ENCODE measurements around the gene DNM2.

The DNM2 gene

DNA sequence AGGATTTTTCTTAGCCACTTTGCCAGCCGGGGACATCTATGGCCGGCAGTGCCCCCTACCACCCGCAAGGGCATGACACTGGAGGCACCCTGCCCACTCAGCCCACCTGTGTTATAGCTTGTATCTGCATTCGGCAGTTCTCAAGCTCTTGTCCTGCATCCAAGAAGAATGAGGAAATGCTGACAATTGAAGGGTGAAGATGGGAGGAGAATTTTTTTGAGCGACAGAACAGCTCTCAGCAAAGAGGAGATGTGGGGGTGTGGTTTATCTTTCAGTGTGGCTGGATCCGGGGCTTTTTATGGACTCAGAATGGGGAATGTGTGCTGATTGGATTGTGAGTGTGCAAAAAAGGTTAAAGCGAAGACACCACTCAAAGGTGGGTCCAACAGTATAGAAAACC lies 124.9 kb downstream of the DNM2 start:
- Histone ChIP-seq H3K36me3 (ENCODE audit: insufficient read depth) (no peaks in the 10 kb centered on the region), H3K4me2 (no peak overlapping the region), H2AFZ (ENCODE audit: low read depth) (no peak overlapping the region), H3K27me3 (ENCODE audit: insufficient read depth, low read depth) (peaks cover 7% of the 10 kb centered on the region; the same call in 1 of the 2 replicates), H3K4me1 (ENCODE audit: low read depth, poor library complexity, severe bottlenecking) (no peaks in the 10 kb centered on the region), H3K27ac (no peak overlapping the region), H3K79me2 (ENCODE audit: insufficient read depth, low read depth) (no peaks in the 10 kb centered on the region), H3K9ac (no peak overlapping the region), H3K4me3 (IDR thresholded peaks at IDR 0.05; ENCODE audit: insufficient read depth, low read depth, low read length) (no peak overlapping the region), H4K20me1 (ENCODE audit: insufficient read depth) (no peaks in the 10 kb centered on the region)
- TF ChIP-seq, protein P1, sequence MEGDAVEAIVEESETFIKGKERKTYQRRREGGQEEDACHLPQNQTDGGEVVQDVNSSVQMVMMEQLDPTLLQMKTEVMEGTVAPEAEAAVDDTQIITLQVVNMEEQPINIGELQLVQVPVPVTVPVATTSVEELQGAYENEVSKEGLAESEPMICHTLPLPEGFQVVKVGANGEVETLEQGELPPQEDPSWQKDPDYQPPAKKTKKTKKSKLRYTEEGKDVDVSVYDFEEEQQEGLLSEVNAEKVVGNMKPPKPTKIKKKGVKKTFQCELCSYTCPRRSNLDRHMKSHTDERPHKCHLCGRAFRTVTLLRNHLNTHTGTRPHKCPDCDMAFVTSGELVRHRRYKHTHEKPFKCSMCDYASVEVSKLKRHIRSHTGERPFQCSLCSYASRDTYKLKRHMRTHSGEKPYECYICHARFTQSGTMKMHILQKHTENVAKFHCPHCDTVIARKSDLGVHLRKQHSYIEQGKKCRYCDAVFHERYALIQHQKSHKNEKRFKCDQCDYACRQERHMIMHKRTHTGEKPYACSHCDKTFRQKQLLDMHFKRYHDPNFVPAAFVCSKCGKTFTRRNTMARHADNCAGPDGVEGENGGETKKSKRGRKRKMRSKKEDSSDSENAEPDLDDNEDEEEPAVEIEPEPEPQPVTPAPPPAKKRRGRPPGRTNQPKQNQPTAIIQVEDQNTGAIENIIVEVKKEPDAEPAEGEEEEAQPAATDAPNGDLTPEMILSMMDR (conservative IDR thresholded peaks at IDR 0.05; ENCODE audit: low read depth, low read length) = no peak

DNA sequence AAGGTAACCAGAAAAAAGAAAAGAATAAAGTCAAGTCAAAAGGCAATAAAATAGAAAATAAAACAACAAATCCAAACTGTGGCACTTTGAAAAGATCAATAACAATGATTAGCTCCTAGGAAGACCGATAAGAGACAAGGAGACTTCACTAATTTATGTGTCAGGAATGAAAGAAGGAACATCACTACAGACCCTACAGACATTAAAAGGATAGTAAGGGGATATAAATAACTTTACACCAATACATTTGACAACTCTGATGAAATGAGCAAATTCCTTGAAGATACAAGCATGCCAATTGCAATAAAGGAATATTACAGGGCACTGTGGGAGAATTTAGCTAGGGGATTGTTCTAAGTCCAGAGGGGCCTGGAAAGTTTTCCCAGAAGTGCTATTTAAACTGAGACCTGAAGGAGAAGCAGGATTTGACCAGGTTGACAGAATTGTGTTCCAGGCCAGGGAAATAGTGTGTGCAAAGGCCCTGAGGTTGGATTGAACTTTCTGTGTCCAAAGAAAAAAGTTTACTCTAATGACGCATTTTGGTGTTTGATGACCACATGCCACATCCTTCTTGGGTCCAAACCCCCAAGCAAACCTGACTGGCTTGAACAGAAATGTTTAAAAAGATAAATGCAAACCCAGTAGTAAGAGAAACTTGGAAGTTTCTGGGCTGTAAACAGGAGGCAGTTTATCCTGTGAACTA lies 128.8 kb downstream of the DNM2 start:
- Histone ChIP-seq H3K4me3 (IDR thresholded peaks at IDR 0.05; ENCODE audit: insufficient read depth, low read depth, low read length) (no peak overlapping the region), H3K4me2 (no peak overlapping the region), H3K27ac (no peak overlapping the region), H3K27me3 (ENCODE audit: insufficient read depth, low read depth) (no peaks in the 10 kb centered on the region; the same call in 1 of the 2 replicates), H3K4me1 (ENCODE audit: low read depth, poor library complexity, severe bottlenecking) (no peaks in the 10 kb centered on the region), H3K79me2 (ENCODE audit: insufficient read depth, low read depth) (no peaks in the 10 kb centered on the region), H4K20me1 (ENCODE audit: insufficient read depth) (no peaks in the 10 kb centered on the region), H2AFZ (ENCODE audit: low read depth) (no peak overlapping the region), H3K9ac (no peak overlapping the region), H3K36me3 (ENCODE audit: insufficient read depth) (no peaks in the 10 kb centered on the region)
- TF ChIP-seq, protein P1 (conservative IDR thresholded peaks at IDR 0.05; ENCODE audit: low read depth, low read length) = no peak

DNA sequence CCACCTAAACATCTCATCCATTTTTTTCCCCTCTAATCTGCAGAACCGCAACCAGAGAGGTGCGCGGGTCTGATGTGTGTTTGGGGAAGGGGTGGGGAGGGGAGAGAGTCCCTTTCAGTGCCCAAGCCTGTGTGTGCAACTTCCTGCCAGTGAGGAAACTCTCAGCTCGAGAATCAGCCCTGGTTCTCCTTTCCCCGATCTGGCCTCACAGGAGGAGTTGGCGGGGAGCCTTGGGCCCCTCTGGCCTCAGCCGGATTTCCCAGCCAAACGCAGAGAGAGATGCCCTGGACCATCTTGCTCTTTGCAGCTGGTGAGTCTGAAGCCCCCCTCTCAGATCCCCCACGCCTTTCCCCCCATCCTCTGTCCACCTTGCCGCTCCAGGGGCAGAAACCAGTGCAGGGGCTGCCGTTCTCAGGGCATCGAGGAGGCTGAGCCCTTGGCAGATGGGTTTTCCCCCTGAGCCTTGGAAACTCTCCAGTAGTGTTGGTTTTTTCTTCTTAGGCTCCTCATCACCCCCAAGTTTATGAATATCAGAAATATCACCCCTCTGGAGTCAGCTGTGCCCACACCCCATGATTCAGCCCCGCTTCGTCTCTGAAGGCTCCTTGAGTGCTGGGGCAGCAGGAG lies 130.5 kb downstream of the DNM2 start, which contains the start of gene C19orf38:
C19orf38 (plus strand) TSS at position 186 of the 627 bp plus-strand sequence; CDS start at position 280, 94 bp downstream.
- no peak within 1 kb of the TSS for H2AFZ ChIP-seq (ENCODE audit: low read depth)
- H3K27ac ChIP-seq = no peak within 1 kb of the TSS
- TF ChIP-seq, protein P1 (conservative IDR thresholded peaks at IDR 0.05; ENCODE audit: low read depth, low read length) = no peak
- H3K4me3 ChIP-seq (IDR thresholded peaks at IDR 0.05; ENCODE audit: insufficient read depth, low read depth, low read length) = no peak within 1 kb of the TSS
- H4K20me1 ChIP-seq (ENCODE audit: insufficient read depth) = no peaks in the 10 kb centered on the region
- no peaks in the 10 kb centered on the region for H3K4me1 ChIP-seq (ENCODE audit: low read depth, poor library complexity, severe bottlenecking)
- H3K27me3 ChIP-seq (ENCODE audit: insufficient read depth, low read depth) = no peaks in the 10 kb centered on the region; the same call in 1 of the 2 replicates
- H3K79me2 ChIP-seq (ENCODE audit: insufficient read depth, low read depth) = no peaks in the 10 kb centered on the region
- H3K9ac ChIP-seq = no peak within 1 kb of the TSS
- H3K4me2 ChIP-seq = no peak within 1 kb of the TSS
- no peaks in the 10 kb centered on the region for H3K36me3 ChIP-seq (ENCODE audit: insufficient read depth)

DNA sequence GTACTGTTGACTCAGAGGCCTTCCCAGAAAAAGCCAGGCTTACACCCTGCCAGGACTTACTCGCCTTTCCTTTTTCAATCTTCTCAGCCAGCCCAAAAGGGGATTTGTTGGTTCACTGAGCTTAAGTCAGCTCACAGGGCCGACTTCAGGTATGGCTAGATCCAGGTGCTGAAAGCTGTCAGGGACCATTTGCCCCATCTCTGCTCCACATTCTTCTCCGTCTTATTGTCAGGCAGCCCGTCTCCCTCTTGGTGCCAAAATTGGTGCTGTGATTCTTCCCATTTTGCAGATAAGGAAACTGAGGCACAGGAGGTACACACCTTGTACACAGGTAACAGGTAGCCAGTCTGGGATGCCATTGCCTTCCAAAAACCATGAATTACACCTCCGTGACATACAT lies 132.8 kb downstream of the DNM2 start:
- Histone ChIP-seq H3K4me2 (no peak overlapping the region), H3K27ac (no peak overlapping the region), H3K36me3 (ENCODE audit: insufficient read depth) (no peaks in the 10 kb centered on the region), H3K9ac (no peak overlapping the region), H3K27me3 (ENCODE audit: insufficient read depth, low read depth) (no peaks in the 10 kb centered on the region; the same call in 1 of the 2 replicates), H2AFZ (ENCODE audit: low read depth) (no peak overlapping the region), H3K4me1 (ENCODE audit: low read depth, poor library complexity, severe bottlenecking) (no peaks in the 10 kb centered on the region), H4K20me1 (ENCODE audit: insufficient read depth) (no peaks in the 10 kb centered on the region), H3K4me3 (IDR thresholded peaks at IDR 0.05; ENCODE audit: insufficient read depth, low read depth, low read length) (no peak overlapping the region), H3K79me2 (ENCODE audit: insufficient read depth, low read depth) (no peaks in the 10 kb centered on the region)
- TF ChIP-seq, protein P1 (conservative IDR thresholded peaks at IDR 0.05; ENCODE audit: low read depth, low read length) = no peak
